CMK (cell line): ENCODE measurements around the gene ZBTB7C.

Experiments
- DNase-seq: peaks from one replicate; pipeline ENCODE4 v3.0.0-alpha.2; 2010; ENCODE audit warnings: low read depth

ZBTB7C gene

GRCh38 chr18:48191494-48191893 lies 217.7 kb downstream of the ZBTB7C start:
- no peak for DNase-seq

GRCh38 chr18:48190994-48191393 lies 218.2 kb downstream of the ZBTB7C start:
- no peak for DNase-seq

GRCh38 chr18:48188609-48189008 lies 220.6 kb downstream of the ZBTB7C start:
- DNase-seq, result no peak

GRCh38 chr18:48186861-48187260 lies 222.3 kb downstream of the ZBTB7C start:
- DNase-seq, result no peak

- DNase-seq, result no peak
Measured at GRCh38 chr18:48186131-48186766, 222.9 kb downstream of the ZBTB7C start.

- no peak for DNase-seq
Measured at GRCh38 chr18:48184118-48184517, 225.1 kb downstream of the ZBTB7C start.

GRCh38 chr18:48183613-48184012 lies 225.6 kb downstream of the ZBTB7C start:
- DNase-seq, result no peak

GRCh38 chr18:48182779-48183178 lies 226.4 kb downstream of the ZBTB7C start:
- no peak for DNase-seq

GRCh38 chr18:48181857-48182256 lies 227.3 kb downstream of the ZBTB7C start:
- no peak for DNase-seq

GRCh38 chr18:48181087-48181823 lies 227.9 kb downstream of the ZBTB7C start:
- no peak for DNase-seq

GRCh38 chr18:48179666-48180065 lies 229.5 kb downstream of the ZBTB7C start:
- no peak for DNase-seq

- no peak for DNase-seq
Measured at GRCh38 chr18:48179001-48179400, 230.2 kb downstream of the ZBTB7C start.

GRCh38 chr18:48176909-48177308 lies 232.3 kb downstream of the ZBTB7C start:
- DNase-seq, result no peak

- DNase-seq, result no peak
Measured at GRCh38 chr18:48173557-48173956, 235.6 kb downstream of the ZBTB7C start.

- no peak for DNase-seq
Measured at GRCh38 chr18:48172226-48173006, 236.8 kb downstream of the ZBTB7C start.

GRCh38 chr18:48171490-48172188 lies 237.5 kb downstream of the ZBTB7C start:
- no peak for DNase-seq

- no peak for DNase-seq
Measured at GRCh38 chr18:48170651-48171050, 238.5 kb downstream of the ZBTB7C start.

- DNase-seq, result no peak
Measured at GRCh38 chr18:48168861-48169260, 240.3 kb downstream of the ZBTB7C start.

GRCh38 chr18:48167897-48168253 lies 241.3 kb downstream of the ZBTB7C start:
- no peak for DNase-seq

GRCh38 chr18:48166336-48166875 lies 242.8 kb downstream of the ZBTB7C start:
- DNase-seq, result no peak

GRCh38 chr18:48165111-48165866 lies 243.9 kb downstream of the ZBTB7C start:
- peak; percentile 71 for DNase-seq
